ENCODE results near the gene ZNF831.

ZNF831 gene

DNA sequence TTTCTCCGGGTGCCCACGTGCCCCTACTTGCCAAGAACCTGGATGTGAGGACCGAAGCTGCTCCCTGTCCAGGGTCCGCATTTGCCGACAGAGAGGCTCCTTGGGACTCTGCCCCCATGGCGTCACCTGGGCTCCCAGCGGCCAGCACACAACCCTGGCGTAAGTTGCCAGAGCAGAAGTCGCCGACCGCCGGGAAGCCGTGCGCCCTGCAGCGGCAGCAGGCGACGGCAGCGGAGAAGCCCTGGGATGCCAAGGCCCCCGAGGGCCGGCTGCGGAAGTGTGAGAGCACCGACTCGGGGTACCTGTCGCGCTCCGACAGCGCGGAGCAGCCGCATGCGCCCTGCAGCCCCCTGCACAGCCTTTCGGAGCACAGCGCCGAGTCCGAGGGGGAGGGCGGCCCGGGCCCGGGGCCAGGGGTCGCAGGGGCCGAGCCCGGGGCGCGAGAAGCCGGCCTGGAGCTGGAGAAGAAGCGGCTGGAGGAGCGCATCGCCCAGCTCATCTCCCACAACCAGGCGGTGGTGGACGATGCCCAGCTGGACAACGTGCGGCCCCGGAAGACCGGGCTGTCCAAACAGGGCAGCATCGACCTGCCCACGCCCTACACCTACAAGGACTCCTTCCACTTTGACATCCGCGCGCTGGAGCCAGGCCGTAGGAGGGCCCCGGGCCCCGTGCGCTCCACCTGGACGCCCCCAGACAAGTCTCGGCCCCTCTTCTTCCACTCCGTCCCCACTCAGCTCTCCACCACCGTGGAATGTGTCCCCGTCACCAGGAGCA, 28.3 kb downstream of the ZNF831 start:
- no peak overlapping the region for H3K27ac ChIP-seq
- TF ChIP-seq ZFX (IDR thresholded peaks at IDR 0.05) (no peak), CTCF (conservative IDR thresholded peaks at IDR 0.05) (no peak)

DNA sequence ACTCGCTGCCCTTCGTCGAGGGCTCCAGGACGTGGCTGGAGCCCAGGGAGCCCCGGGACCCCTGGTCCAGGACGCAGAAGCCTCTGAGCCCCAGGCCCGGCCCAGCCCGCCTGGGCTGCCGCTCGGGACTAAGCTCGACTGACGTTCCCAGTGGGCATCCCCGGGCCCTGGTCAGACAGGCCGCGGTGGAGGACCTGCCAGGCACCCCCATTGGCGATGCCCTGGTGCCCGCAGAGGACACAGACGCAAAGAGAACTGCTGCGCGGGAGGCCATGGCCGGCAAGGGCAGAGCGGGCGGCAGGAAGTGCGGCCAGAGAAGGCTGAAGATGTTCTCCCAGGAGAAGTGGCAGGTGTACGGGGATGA, 28.9 kb downstream of the ZNF831 start:
- no peak overlapping the region for H3K27ac ChIP-seq
- TF ChIP-seq ZFX (IDR thresholded peaks at IDR 0.05), result no peak

GRCh38 chr20:59193325-59193724, 29.7 kb downstream of the ZNF831 start:
- no peak overlapping the region for H3K27ac ChIP-seq
- TF ChIP-seq CTCF (conservative IDR thresholded peaks at IDR 0.05) (no peak), ZFX (IDR thresholded peaks at IDR 0.05) (no peak)

GRCh38 chr20:59194023-59194935, 30.7 kb downstream of the ZNF831 start:
- no peak overlapping the region for H3K27ac ChIP-seq
- TF ChIP-seq ZFX (IDR thresholded peaks at IDR 0.05), result no peak
- no peak for TF ChIP-seq CTCF (conservative IDR thresholded peaks at IDR 0.05)

GRCh38 chr20:59195316-59195993, 31.8 kb downstream of the ZNF831 start:
- TF ChIP-seq ZFX (IDR thresholded peaks at IDR 0.05) (no peak), CTCF (conservative IDR thresholded peaks at IDR 0.05) (no peak)
- no peak overlapping the region for H3K27ac ChIP-seq

- TF ChIP-seq ZFX (IDR thresholded peaks at IDR 0.05) (no peak), CTCF (conservative IDR thresholded peaks at IDR 0.05) (no peak)
Observed at GRCh38 chr20:59204165-59204894, 40.7 kb downstream of the ZNF831 start.

DNA sequence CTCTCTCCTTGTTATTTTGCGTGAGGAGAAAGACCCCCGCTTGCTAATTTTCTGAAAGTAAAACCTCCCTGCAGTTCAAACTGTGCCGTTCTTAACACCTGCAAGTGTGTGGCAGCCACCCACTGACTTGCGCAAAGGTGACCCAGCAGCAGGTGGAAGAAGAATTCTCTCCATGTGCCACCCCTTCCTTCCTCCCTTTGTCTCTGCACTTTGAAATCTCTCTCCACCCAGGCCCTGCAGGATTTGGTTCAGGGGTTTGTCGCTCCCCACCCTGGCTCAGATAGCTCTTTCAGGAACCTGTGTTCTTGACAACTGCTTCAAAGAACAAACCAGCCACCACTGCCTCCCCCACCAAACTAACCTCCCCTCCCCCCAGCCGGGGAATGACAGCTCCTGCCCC, 41.4 kb downstream of the ZNF831 start:
- TF ChIP-seq CTCF (conservative IDR thresholded peaks at IDR 0.05) (no peak), ZFX (IDR thresholded peaks at IDR 0.05) (no peak)
- H3K27ac ChIP-seq, result no peak overlapping the region

More at GRCh38 chr20:59204165-59204894, 40.7 kb downstream of the ZNF831 start:
- H3K27ac ChIP-seq, result no peak overlapping the region
